Stimulated activated naive CD8-positive, alpha-beta T cell treated with anti-CD3 and anti-CD28 coated beads, Interleukin-15, Interleukin-2, amounts not matched to agents 100 ng/mL and 50 ng/mL, for 24 hours (primary cell): Measurements from ENCODE around the gene RMDN3.
A peak's percentile ranks its signal among the peaks of the same experiment; 100 is the strongest.

Experiments
- H3K27ac Mint-ChIP-seq: one replicate; pipeline ENCODE4 v1.8.0; 2021; ENCODE audit warnings: mild to moderate bottlenecking, mixed read lengths
- H3K27me3 Mint-ChIP-seq: one replicate; pipeline ENCODE4 v1.8.0; 2021; ENCODE audit warnings: mixed read lengths
- H3K36me3 Mint-ChIP-seq: one replicate; pipeline ENCODE4 v1.8.0; 2021; ENCODE audit warnings: low read depth, mixed read lengths
- H3K4me1 Mint-ChIP-seq: one replicate; pipeline ENCODE4 v1.8.0; 2021; ENCODE audit warnings: low read depth, mixed read lengths
- H3K4me3 Mint-ChIP-seq: one replicate; pipeline ENCODE4 v1.8.0; 2021; ENCODE audit warnings: mild to moderate bottlenecking, mixed read lengths
- H3K9me3 Mint-ChIP-seq: one replicate; pipeline ENCODE4 v1.8.0; 2021; ENCODE audit warnings: mixed read lengths

The RMDN3 gene

DNA sequence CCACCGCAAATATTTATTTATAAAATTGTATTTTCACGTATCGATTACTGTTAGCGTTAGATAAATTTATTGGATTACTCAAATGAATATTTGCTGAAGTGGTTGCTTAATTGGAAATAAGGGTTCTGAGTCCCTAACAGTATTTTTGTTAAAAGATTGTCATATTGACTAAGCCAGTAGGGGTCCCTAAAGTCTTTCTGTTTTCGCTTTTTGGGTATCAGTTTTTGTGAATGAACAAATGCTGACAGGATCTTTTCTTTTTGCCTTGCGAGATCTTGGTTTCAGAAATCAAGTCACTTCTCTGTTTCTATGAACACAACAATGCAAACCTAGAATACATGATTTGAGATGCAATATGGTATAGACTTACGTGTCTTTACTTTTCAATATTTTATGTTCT lies 53.0 kb downstream of the RMDN3 start:
- Mint-ChIP-seq H3K36me3 (peaks cover 78% of the 10 kb centered on the region), H3K4me3 (no peak overlapping the region)

DNA sequence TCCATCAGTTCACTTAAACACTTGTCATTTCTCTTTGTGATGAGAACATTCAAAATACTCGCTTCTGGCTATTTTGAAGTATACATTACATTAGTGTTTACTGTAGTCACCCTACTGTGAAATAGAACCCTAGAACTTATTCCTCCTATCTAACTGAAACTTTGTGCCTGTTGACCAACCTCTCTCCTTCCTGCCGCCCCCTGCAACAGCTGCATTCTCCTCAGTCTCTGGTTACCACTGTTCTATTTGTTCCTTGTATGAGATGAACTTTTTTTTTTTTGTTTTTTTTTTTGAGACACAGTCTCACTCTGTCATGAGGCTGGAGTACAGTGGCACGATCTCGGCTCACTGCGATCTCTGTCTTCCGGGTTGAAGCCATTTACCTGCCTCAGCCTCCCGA lies 57.1 kb downstream of the RMDN3 start:
- Mint-ChIP-seq H3K27ac (no peak overlapping the region), H3K4me1 (peaks cover 36% of the 10 kb centered on the region), H3K27me3 (no peaks in the 10 kb centered on the region), H3K4me3 (no peak overlapping the region), H3K36me3 (peaks cover 71% of the 10 kb centered on the region), H3K9me3 (no peaks in the 10 kb centered on the region)

More for the DNA sequence above, 53.0 kb downstream of the RMDN3 start:
- no peak overlapping the region for H3K27ac Mint-ChIP-seq
- H3K4me1 Mint-ChIP-seq = peaks cover 10% of the 10 kb centered on the region
- no peaks in the 10 kb centered on the region for H3K27me3 Mint-ChIP-seq
- H3K9me3 Mint-ChIP-seq = no peaks in the 10 kb centered on the region

DNA sequence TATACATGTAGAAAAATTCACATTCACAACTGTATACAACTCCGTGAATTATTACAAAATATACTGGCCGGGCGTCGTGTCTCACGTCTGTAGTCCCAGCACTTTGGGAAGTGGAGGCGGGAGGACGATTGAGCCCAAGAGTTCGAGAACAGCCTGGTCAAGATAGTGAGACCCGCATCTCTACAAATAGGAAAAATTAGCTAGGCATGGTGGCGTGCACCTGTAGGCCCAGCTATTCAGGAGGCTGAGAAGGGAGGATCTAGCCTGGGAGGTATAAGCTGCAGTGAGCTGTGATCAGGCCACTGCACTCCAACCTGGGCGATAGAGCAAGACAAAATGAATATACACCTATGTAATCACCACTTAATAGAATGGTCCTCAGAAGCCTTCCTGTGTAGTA lies 58.8 kb downstream of the RMDN3 start:
- peaks cover 62% of the 10 kb centered on the region for H3K36me3 Mint-ChIP-seq
- H3K27ac Mint-ChIP-seq = no peak overlapping the region
- no peaks in the 10 kb centered on the region for H3K27me3 Mint-ChIP-seq
- H3K4me1 Mint-ChIP-seq = peaks cover 36% of the 10 kb centered on the region
- no peaks in the 10 kb centered on the region for H3K9me3 Mint-ChIP-seq
- peak overlapping the region; percentile 100 for H3K4me3 Mint-ChIP-seq

DNA sequence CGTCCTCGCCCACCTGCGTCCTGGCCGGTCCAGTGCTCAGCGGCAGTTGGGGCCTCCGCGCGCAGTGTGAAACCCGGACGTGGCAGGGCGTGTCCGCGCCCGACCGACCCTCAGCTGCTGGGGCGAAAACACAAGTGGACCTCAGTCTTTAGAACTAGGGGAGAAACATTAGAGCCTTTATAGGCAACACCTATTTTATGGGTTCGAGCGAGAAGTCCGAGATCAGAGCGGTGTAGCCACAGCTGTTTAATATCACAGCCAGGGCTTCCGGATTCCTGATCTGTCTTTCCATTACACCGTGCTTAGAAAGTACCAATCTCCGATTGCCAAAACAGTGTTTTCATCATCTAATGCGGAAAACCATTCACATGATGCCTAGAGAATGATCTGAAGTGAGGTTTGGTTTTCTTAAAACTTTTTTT lies 59.6 kb downstream of the RMDN3 start:
- no peaks in the 10 kb centered on the region for H3K27me3 Mint-ChIP-seq
- H3K36me3 Mint-ChIP-seq = peaks cover 55% of the 10 kb centered on the region
- H3K27ac Mint-ChIP-seq = peak overlapping the region; percentile 100
- no peaks in the 10 kb centered on the region for H3K9me3 Mint-ChIP-seq
- peaks cover 36% of the 10 kb centered on the region for H3K4me1 Mint-ChIP-seq
- peak overlapping the region; percentile 100 for H3K4me3 Mint-ChIP-seq

- H3K4me1 Mint-ChIP-seq = peaks cover 31% of the 10 kb centered on the region
- no peaks in the 10 kb centered on the region for H3K27me3 Mint-ChIP-seq
- H3K27ac Mint-ChIP-seq = peak within 1 kb of the TSS; percentile 100
- H3K4me3 Mint-ChIP-seq = peak within 1 kb of the TSS; percentile 100
- no peaks in the 10 kb centered on the region for H3K9me3 Mint-ChIP-seq
- H3K36me3 Mint-ChIP-seq = peaks cover 49% of the 10 kb centered on the region
Observed at GRCh38 chr15:40694688-40695468, 60.2 kb downstream of the RMDN3 start, which contains the start of gene RAD51. TSS of gene RAD51 (plus strand) at chr15:40695174. CDS start at chr15:40698759, 3,585 bp downstream.

- no peaks in the 10 kb centered on the region for H3K9me3 Mint-ChIP-seq
Observed at GRCh38 chr15:40693904-40694687, 61.0 kb downstream of the RMDN3 start.

GRCh38 chr15:40691737-40692136 lies 63.3 kb downstream of the RMDN3 start:
- no peaks in the 10 kb centered on the region for H3K27me3 Mint-ChIP-seq
- peaks cover 24% of the 10 kb centered on the region for H3K4me1 Mint-ChIP-seq
- no peak overlapping the region for H3K27ac Mint-ChIP-seq
- H3K9me3 Mint-ChIP-seq = no peaks in the 10 kb centered on the region
- peaks cover 21% of the 10 kb centered on the region for H3K36me3 Mint-ChIP-seq
- H3K4me3 Mint-ChIP-seq = no peak overlapping the region

More at GRCh38 chr15:40693904-40694687, 61.0 kb downstream of the RMDN3 start:
- Mint-ChIP-seq H3K4me3 (peak overlapping the region; percentile 100), H3K27me3 (no peaks in the 10 kb centered on the region), H3K36me3 (peaks cover 41% of the 10 kb centered on the region), H3K4me1 (peaks cover 26% of the 10 kb centered on the region), H3K27ac (peak overlapping the region; percentile 100)

DNA sequence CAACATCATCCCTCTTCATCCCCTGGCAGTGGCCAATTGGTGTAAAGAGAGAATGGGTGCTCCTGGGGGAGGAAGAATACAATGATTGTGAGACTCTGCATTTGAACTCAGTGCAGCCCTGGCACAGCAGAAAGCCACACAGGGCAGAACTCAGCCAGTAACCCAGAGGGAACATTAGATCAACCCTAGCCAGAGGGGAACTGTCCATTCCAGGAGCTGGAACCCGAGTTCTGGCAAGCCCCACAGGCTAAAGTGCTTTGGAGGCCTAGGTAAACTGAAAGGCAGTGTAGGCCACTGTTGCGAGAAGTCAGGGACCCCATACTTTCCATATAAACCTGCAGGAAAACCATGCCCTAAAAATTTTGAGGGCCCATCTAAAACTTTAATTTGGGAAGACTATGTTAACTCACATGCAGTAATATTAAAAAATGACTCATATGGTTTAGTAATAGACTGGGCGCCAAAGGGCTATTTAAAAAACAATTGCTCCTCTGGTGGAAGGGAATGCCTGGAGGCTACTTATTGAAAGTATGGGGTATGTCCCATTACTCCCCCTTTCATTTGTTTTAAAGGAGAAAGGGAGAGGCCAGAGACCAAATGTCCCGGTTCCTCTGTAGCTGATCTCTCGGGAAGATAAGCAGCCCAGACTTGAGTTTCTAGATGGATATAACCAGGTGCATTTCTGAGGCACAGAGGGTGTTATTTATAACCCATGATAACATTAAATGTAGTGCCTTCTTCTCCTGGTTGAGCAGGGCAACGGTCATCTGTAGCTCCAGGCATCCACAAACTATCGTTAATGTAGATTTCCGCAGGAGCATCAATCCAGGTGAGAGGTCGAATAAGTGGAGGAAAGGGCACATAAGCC lies 65.9 kb downstream of the RMDN3 start:
- Mint-ChIP-seq H3K4me3 (no peak overlapping the region), H3K36me3 (peaks cover 8% of the 10 kb centered on the region), H3K27me3 (no peaks in the 10 kb centered on the region), H3K9me3 (no peaks in the 10 kb centered on the region), H3K4me1 (peaks cover 9% of the 10 kb centered on the region), H3K27ac (no peak overlapping the region)
